Measurements from ENCODE around the gene TMEM271. TPM values are rescaled to one million over a fixed set of nuclear protein-coding genes. Genes with fewer than 3 reads are reported as not detected.

TMEM271 gene
- total and polyA plus RNA-seq, 10 donors, result not detected

DNA sequence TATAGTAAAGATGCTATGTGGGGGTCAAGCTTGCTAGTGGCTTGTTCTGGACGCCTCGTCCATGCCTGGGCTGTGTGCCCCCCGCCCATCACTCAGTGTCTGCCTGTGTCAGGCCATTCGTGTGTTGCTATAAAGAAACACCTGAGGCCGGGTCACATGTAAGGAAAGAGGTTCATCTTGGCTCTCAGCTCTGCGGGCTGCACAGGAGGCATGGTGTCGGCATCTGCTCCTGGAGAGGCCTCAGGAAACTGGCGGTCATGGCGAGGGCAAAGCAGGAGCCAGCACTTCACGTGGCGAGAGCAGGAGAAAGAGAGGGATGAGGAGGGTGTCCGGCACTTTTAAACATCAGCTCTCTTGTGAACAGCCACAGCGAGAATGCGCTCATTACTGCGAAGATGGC, 51.9 kb downstream of the TMEM271 start:
- DNase-seq, result peak; percentile 41
- H3K27ac ChIP-seq, result no peak overlapping the region
- WGBS, 5 donors, result 89 to 96% (median 94%) methylated on average over 15 of the region's 15 CpGs
- TF ChIP-seq POLR2AphosphoS5 (IDR thresholded peaks at IDR 0.05) (no peak), POLR2A (IDR thresholded peaks at IDR 0.05) (no peak)
- TF ChIP-seq, protein P1, sequence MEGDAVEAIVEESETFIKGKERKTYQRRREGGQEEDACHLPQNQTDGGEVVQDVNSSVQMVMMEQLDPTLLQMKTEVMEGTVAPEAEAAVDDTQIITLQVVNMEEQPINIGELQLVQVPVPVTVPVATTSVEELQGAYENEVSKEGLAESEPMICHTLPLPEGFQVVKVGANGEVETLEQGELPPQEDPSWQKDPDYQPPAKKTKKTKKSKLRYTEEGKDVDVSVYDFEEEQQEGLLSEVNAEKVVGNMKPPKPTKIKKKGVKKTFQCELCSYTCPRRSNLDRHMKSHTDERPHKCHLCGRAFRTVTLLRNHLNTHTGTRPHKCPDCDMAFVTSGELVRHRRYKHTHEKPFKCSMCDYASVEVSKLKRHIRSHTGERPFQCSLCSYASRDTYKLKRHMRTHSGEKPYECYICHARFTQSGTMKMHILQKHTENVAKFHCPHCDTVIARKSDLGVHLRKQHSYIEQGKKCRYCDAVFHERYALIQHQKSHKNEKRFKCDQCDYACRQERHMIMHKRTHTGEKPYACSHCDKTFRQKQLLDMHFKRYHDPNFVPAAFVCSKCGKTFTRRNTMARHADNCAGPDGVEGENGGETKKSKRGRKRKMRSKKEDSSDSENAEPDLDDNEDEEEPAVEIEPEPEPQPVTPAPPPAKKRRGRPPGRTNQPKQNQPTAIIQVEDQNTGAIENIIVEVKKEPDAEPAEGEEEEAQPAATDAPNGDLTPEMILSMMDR (IDR thresholded peaks at IDR 0.05 in 8 of 11, conservative IDR thresholded peaks at IDR 0.05 in 3 of 11), result no peak
- H3K9me3 ChIP-seq, result no peaks in the 10 kb centered on the region
- no peak overlapping the region for H3K4me3 ChIP-seq
- peaks cover 4 to 98% (median 74%) of the 10 kb centered on the region in 6 donors for H3K36me3 ChIP-seq
- no peaks in the 10 kb centered on the region for H3K27me3 ChIP-seq (replicated peaks in 1 of 7)
- intact Hi-C loops (cut with DNase I; ENCODE audit: low total_unique reads), result no loop called here
- H3K4me1 ChIP-seq, result peaks cover 0 to 14% (median 6%) of the 10 kb centered on the region in 6 donors

Other genes with a start within 250 kb of the TMEM271 start
- gene ZNF141, start 238.5 kb downstream of the TMEM271 start, total RNA-seq, result 10 to 100 TPM; 29.0 to 55.5 (median 34.0) TPM
- 1 to 10 TPM; 5.6 to 6.0 (median 5.7) TPM for gene ZNF141, start 238.5 kb downstream of the TMEM271 start, polyA plus RNA-seq
- gene ZNF721, start 77.1 kb downstream of the TMEM271 start, total RNA-seq, result 10 to 100 TPM; 30.5 to 54.9 (median 44.8) TPM
- gene ZNF721, start 77.1 kb downstream of the TMEM271 start, polyA plus RNA-seq, result 10 to 100 TPM; 11.9 to 14.2 (median 12.8) TPM
- 100 to 1,000 TPM in 1 of 7 donors, 10 to 100 TPM in 6; 60.6 to 102 (median 85.0) TPM for gene PIGG, start 77.1 kb downstream of the TMEM271 start, total RNA-seq
- 10 to 100 TPM; 28.0 to 60.6 (median 49.1) TPM for gene PIGG, start 77.1 kb downstream of the TMEM271 start, polyA plus RNA-seq
- 10 to 100 TPM in 6 of 7 donors, 1 to 10 TPM in 1; 10.0 to 19.8 (median 15.8) TPM for gene PDE6B, start 49.3 kb upstream of the TMEM271 start, total RNA-seq
- gene PDE6B, start 49.3 kb upstream of the TMEM271 start, polyA plus RNA-seq, result 1 to 10 TPM; 4.4 to 7.7 (median 6.1) TPM
- 100 to 1,000 TPM in 4 of 7 donors, 10 to 100 TPM in 3; 51.7 to 187 (median 160) TPM for gene ATP5ME, start 98.0 kb upstream of the TMEM271 start, total RNA-seq
- gene ATP5ME, start 98.0 kb upstream of the TMEM271 start, polyA plus RNA-seq, result 100 to 1,000 TPM; 444 to 497 (median 461) TPM
- 10 to 100 TPM in 6 of 7 donors, 1 to 10 TPM in 1; 9.2 to 28.2 (median 14.6) TPM for gene MYL5, start 98.2 kb upstream of the TMEM271 start, total RNA-seq
- 10 to 100 TPM; 18.9 to 32.6 (median 20.0) TPM for gene MYL5, start 98.2 kb upstream of the TMEM271 start, polyA plus RNA-seq
- gene SLC49A3, start 112.9 kb upstream of the TMEM271 start, total RNA-seq, result 10 to 100 TPM; 11.2 to 28.8 (median 21.2) TPM
- gene SLC49A3, start 112.9 kb upstream of the TMEM271 start, polyA plus RNA-seq, result 10 to 100 TPM in 2 of 3 donors, 1 to 10 TPM in 1; 5.6 to 19.3 (median 11.7) TPM
- 100 to 1,000 TPM in 1 of 7 donors, 10 to 100 TPM in 6; 52.0 to 102 (median 80.3) TPM for gene PCGF3, start 129.5 kb upstream of the TMEM271 start, total RNA-seq
- gene PCGF3, start 129.5 kb upstream of the TMEM271 start, polyA plus RNA-seq, result 10 to 100 TPM; 29.7 to 84.2 (median 53.3) TPM
- 10 to 100 TPM in 4 of 7 donors, 1 to 10 TPM in 3; 1.3 to 20.7 (median 12.4) TPM for gene CPLX1, start 249.8 kb upstream of the TMEM271 start, total RNA-seq
- 10 to 100 TPM in 2 of 3 donors, 1 to 10 TPM in 1; 5.1 to 12.3 (median 10.7) TPM for gene CPLX1, start 249.8 kb upstream of the TMEM271 start, polyA plus RNA-seq